HEK293 (cell line): ENCODE data around the gene HDDC2.
A peak's percentile ranks its signal among the peaks of the same experiment; 100 is the strongest.
"Not testable (repeated sequence)": the region's sequence is repeated elsewhere in the genome, so short reads cannot be mapped to it uniquely, and the experiment has no call there.

Experiments used
- CTCF ChIA-PET: fragments of 350-600 bp; formaldehyde crosslinking; extraction: SDS; loops from one replicate; lab custom pipeline; 2021; ENCODE audit warnings: antibody characterized with exemption; lab: Yijun Ruan, JAX
- POLR2A ChIA-PET: fragments of 300-600 bp; formaldehyde crosslinking; extraction: SDS; loops from one replicate; lab custom pipeline; 2020; ENCODE audit warnings: antibody characterized with exemption, inconsistent platforms; lab: Yijun Ruan, JAX
- H3K27ac ChIP-seq: fragments of 200-500 bp; sonication (Bioruptor generic); 2 replicates; pipeline ENCODE4 v1.5.1; 2014; ENCODE audit warnings: low read depth, low read length, control low read depth, inconsistent platforms; ENCODE audit errors: extremely low read depth
- H3K36me3 ChIP-seq, 2 experiments: fragments of 200-500 bp in 1 of 2; sonication (Bioruptor generic) in 1 of 2; 1 replicate in 1 of 2; 2 replicates in 1 of 2; pipeline ENCODE4 v1.5.1; 2014 to 2017; ENCODE audit warnings: inconsistent platforms in 2 of 2, low read length in 2 of 2; ENCODE audit not compliant: control insufficient read depth in 2 of 2, insufficient read depth in 1 of 2
- H3K4me1 ChIP-seq: fragments of 200-500 bp; sonication (Bioruptor generic); 2 replicates; pipeline ENCODE4 v1.5.1; 2014; ENCODE audit warnings: mild to moderate bottlenecking, low read length, inconsistent platforms; ENCODE audit not compliant: control insufficient read depth, insufficient read depth
- H3K4me3 ChIP-seq: 2 replicates; pipeline ENCODE4 v1.5.1; 2011; ENCODE audit warnings: low read depth, mild to moderate bottlenecking, control low read depth, low read length, moderate library complexity
- H3K9me3 ChIP-seq: fragments of 200-500 bp; sonication (Bioruptor generic); 2 replicates; pipeline ENCODE4 v1.5.1; 2014; ENCODE audit warnings: low read depth, low read length, inconsistent platforms; ENCODE audit not compliant: control insufficient read depth, insufficient read depth
- HIC1 ChIP-seq: fragments of 450-650 bp; formaldehyde crosslinking; IDR thresholded peaks from 2 replicates; pipeline ENCODE4 v1.5.1; 2016; ENCODE audit warnings: missing biosample characterization, missing genetic modification characterization
- PBX3 ChIP-seq: sonication (generic); formaldehyde crosslinking; IDR thresholded peaks from 2 replicates; pipeline ENCODE4 v1.8.1; 2022; ENCODE audit warnings: mild to moderate bottlenecking, moderate library complexity, missing genetic modification reagents
- PRDM1 ChIP-seq: fragments of 450-650 bp; formaldehyde crosslinking; IDR thresholded peaks from 2 replicates; pipeline ENCODE4; 2016; ENCODE audit warnings: missing biosample characterization, missing genetic modification characterization
- PRDM4 ChIP-seq: fragments of 450-650 bp; formaldehyde crosslinking; IDR thresholded peaks from 2 replicates; pipeline ENCODE4 v1.5.1; 2017; ENCODE audit warnings: missing biosample characterization, missing genetic modification characterization
- ZFHX2 ChIP-seq: fragments of 450-650 bp; formaldehyde crosslinking; conservative IDR thresholded peaks from 2 replicates; pipeline ENCODE4 v1.5.1; 2016; ENCODE audit warnings: missing biosample characterization, missing genetic modification characterization
- ZNF121 ChIP-seq: fragments of 450-650 bp; formaldehyde crosslinking; IDR thresholded peaks from 2 replicates; pipeline ENCODE4 v1.5.1; 2016; ENCODE audit warnings: missing biosample characterization, missing genetic modification characterization
- ZNF133 ChIP-seq: fragments of 450-650 bp; formaldehyde crosslinking; IDR thresholded peaks from 2 replicates; pipeline ENCODE4 v1.5.1; 2016; ENCODE audit warnings: missing biosample characterization, missing genetic modification characterization
- ZNF366 ChIP-seq: fragments of 450-650 bp; formaldehyde crosslinking; conservative IDR thresholded peaks from 2 replicates; pipeline ENCODE4 v1.5.1; 2016; ENCODE audit warnings: missing biosample characterization, missing genetic modification characterization
- ZNF501 ChIP-seq: fragments of 450-650 bp; formaldehyde crosslinking; IDR thresholded peaks from 2 replicates; pipeline ENCODE4 v1.5.1; 2016; ENCODE audit warnings: missing biosample characterization, missing genetic modification characterization
- ZNF549 ChIP-seq: fragments of 450-650 bp; IDR thresholded peaks from 2 replicates; pipeline ENCODE4 v1.5.1; 2018; ENCODE audit warnings: missing biosample characterization, missing genetic modification characterization, mild to moderate bottlenecking, inconsistent platforms, moderate library complexity
- ZNF558 ChIP-seq: fragments of 450-650 bp; formaldehyde crosslinking; IDR thresholded peaks from 2 replicates; pipeline ENCODE4 v1.5.1; 2016; ENCODE audit warnings: missing biosample characterization, missing genetic modification characterization

HDDC2 gene

GRCh38 chr6:125287718-125288117 is 14.0 kb downstream of the HDDC2 start:
- ChIA-PET POLR2A (no interaction called here), CTCF (no interaction called here)
- Histone ChIP-seq H3K9me3 (no peaks in the 10 kb centered on the region), H3K27ac (no peak overlapping the region), H3K4me3 (no peak overlapping the region), H3K4me1 (no peaks in the 10 kb centered on the region), H3K36me3 (peaks cover 36 to 75% of the 10 kb centered on the region in 2 experiments)
- TF ChIP-seq PBX3 (CRISPR knock-in tag), result no peak
- TF ChIP-seq ZFHX2 (tag by site-specific recombination), result no peak
- no peak for TF ChIP-seq ZNF501 (tag by site-specific recombination)
- TF ChIP-seq ZNF121, result no peak
- no peak for TF ChIP-seq PRDM1 (tag by site-specific recombination)
- no peak for TF ChIP-seq ZNF366 (tag by site-specific recombination)
- 0 out of 2 replicates have a peak, but pooled peaks have one; percentile 19 for TF ChIP-seq PRDM4

- ChIA-PET POLR2A (no interaction called here), CTCF (no interaction called here)
- Histone ChIP-seq H3K9me3 (no peaks in the 10 kb centered on the region), H3K4me3 (no peak overlapping the region), H3K4me1 (no peaks in the 10 kb centered on the region), H3K36me3 (peaks cover 36 to 71% of the 10 kb centered on the region in 2 experiments), H3K27ac (no peak overlapping the region)
- TF ChIP-seq PRDM1 (tag by site-specific recombination) (peak; percentile 9; the same call in 1 of the 2 replicates), HIC1 (tag by site-specific recombination) (no peak)
Measured at GRCh38 chr6:125285936-125286335, 15.8 kb downstream of the HDDC2 start.

GRCh38 chr6:125285353-125285752 is 16.4 kb downstream of the HDDC2 start:
- Histone ChIP-seq H3K27ac (no peak overlapping the region), H3K9me3 (no peaks in the 10 kb centered on the region), H3K36me3 (peaks cover 36 to 71% of the 10 kb centered on the region in 2 experiments), H3K4me3 (no peak overlapping the region), H3K4me1 (no peaks in the 10 kb centered on the region)
- CTCF ChIA-PET, result no interaction called here
- POLR2A ChIA-PET, result no interaction called here
- TF ChIP-seq ZNF133 (tag by site-specific recombination) (peak; percentile 99), ZNF549 (tag by site-specific recombination) (no peak)
- TF ChIP-seq, all 188 proteins: peak for 1

GRCh38 chr6:125282470-125282869 is 19.3 kb downstream of the HDDC2 start:
- H3K9me3 ChIP-seq, H3K4me3 ChIP-seq, POLR2A ChIA-PET, H3K4me1 ChIP-seq, H3K27ac ChIP-seq: not testable (repeated sequence)
- peak; percentile 81 for TF ChIP-seq ZNF558 (tag by site-specific recombination)
- peaks cover 25 to 69% of the 10 kb centered on the region in 2 experiments for H3K36me3 ChIP-seq
- CTCF ChIA-PET, result interaction anchor here (0.7 to 1.2 kb wide), 2 partner anchors 10 to 91 kb away, joined by 4 to 6 read pairs; no protein-coding TSS in a partner anchor
